ENCODE data around the gene NDUFB7. TPM values are rescaled to one million over a fixed set of nuclear protein-coding genes. Genes with fewer than 3 reads are reported as not detected.
A peak's percentile ranks its signal among the peaks of the same experiment; 100 is the strongest.
"Not testable (repeated sequence)": the region's sequence is repeated elsewhere in the genome, so short reads cannot be mapped to it uniquely, and the experiment has no call there.

The NDUFB7 gene
- total RNA-seq (2014; rRNA removed; shearing (Covaris generic)) = 287 and 394 TPM in 2 replicates

- peak; percentile 97 for DNase-seq (ENCODE audit: low spot score)
- in situ Hi-C loops (cut with HindIII; ENCODE audit: low sequenced_read_pairs) = no loop called here
Measured at GRCh38 chr19:14571695-14572490, at the start of gene NDUFB7. NDUFB7 (minus strand) TSS chr19:14572066; CDS start chr19:14572000, 66 bp downstream.

GRCh38 chr19:14619404-14619803 is 47.5 kb upstream of the NDUFB7 start:
- in situ Hi-C loops (cut with HindIII; ENCODE audit: low sequenced_read_pairs) = no loop called here
- DNase-seq (ENCODE audit: low spot score) = no peak

- in situ Hi-C loops (cut with HindIII; ENCODE audit: low sequenced_read_pairs) = no loop called here
- DNase-seq (ENCODE audit: low spot score) = no peak
Measured at GRCh38 chr19:14616407-14616806, 44.5 kb upstream of the NDUFB7 start.

- in situ Hi-C loops (cut with HindIII; ENCODE audit: low sequenced_read_pairs) = no loop called here
- DNase-seq (ENCODE audit: low spot score) = no peak
Measured at GRCh38 chr19:14615623-14616022, 43.8 kb upstream of the NDUFB7 start.

- no peak for DNase-seq (ENCODE audit: low spot score)
- in situ Hi-C loops (cut with HindIII; ENCODE audit: low sequenced_read_pairs) = no loop called here
Measured at GRCh38 chr19:14614099-14614412, 42.2 kb upstream of the NDUFB7 start.

GRCh38 chr19:14613399-14614098 is 41.7 kb upstream of the NDUFB7 start:
- DNase-seq (ENCODE audit: low spot score); in situ Hi-C loops (cut with HindIII; ENCODE audit: low sequenced_read_pairs): not testable (repeated sequence)

GRCh38 chr19:14612657-14613056 is 40.8 kb upstream of the NDUFB7 start:
- in situ Hi-C loops (cut with HindIII; ENCODE audit: low sequenced_read_pairs) = no loop called here
- no peak for DNase-seq (ENCODE audit: low spot score)

GRCh38 chr19:14612242-14612641 is 40.4 kb upstream of the NDUFB7 start:
- DNase-seq (ENCODE audit: low spot score); in situ Hi-C loops (cut with HindIII; ENCODE audit: low sequenced_read_pairs): not testable (repeated sequence)

GRCh38 chr19:14611051-14611450 is 39.2 kb upstream of the NDUFB7 start:
- in situ Hi-C loops (cut with HindIII; ENCODE audit: low sequenced_read_pairs) = no loop called here
- no peak for DNase-seq (ENCODE audit: low spot score)

GRCh38 chr19:14606627-14607026 is 34.8 kb upstream of the NDUFB7 start:
- no peak for DNase-seq (ENCODE audit: low spot score)
- in situ Hi-C loops (cut with HindIII; ENCODE audit: low sequenced_read_pairs) = no loop called here

- in situ Hi-C loops (cut with HindIII; ENCODE audit: low sequenced_read_pairs) = no loop called here
- DNase-seq (ENCODE audit: low spot score) = no peak
Measured at GRCh38 chr19:14603990-14604387, 32.1 kb upstream of the NDUFB7 start.

GRCh38 chr19:14599548-14600147 is 27.8 kb upstream of the NDUFB7 start:
- no peak for DNase-seq (ENCODE audit: low spot score)
- in situ Hi-C loops (cut with HindIII; ENCODE audit: low sequenced_read_pairs) = no loop called here

GRCh38 chr19:14595558-14595957 is 23.7 kb upstream of the NDUFB7 start:
- in situ Hi-C loops (cut with HindIII; ENCODE audit: low sequenced_read_pairs) = no loop called here
- DNase-seq (ENCODE audit: low spot score) = no peak

- in situ Hi-C loops (cut with HindIII; ENCODE audit: low sequenced_read_pairs); DNase-seq (ENCODE audit: low spot score): not testable (repeated sequence)
Measured at GRCh38 chr19:14589433-14589832, 17.6 kb upstream of the NDUFB7 start.

GRCh38 chr19:14585187-14585586 is 13.3 kb upstream of the NDUFB7 start:
- DNase-seq (ENCODE audit: low spot score); in situ Hi-C loops (cut with HindIII; ENCODE audit: low sequenced_read_pairs): not testable (repeated sequence)

- in situ Hi-C loops (cut with HindIII; ENCODE audit: low sequenced_read_pairs); DNase-seq (ENCODE audit: low spot score): not testable (repeated sequence)
Measured at GRCh38 chr19:14584372-14584771, 12.5 kb upstream of the NDUFB7 start.

GRCh38 chr19:14582894-14583340 is 11.1 kb upstream of the NDUFB7 start, which contains the start of gene CLEC17A:
CLEC17A (plus strand) TSS chr19:14583084; CDS start chr19:14583161, 77 bp downstream.
- in situ Hi-C loops (cut with HindIII; ENCODE audit: low sequenced_read_pairs) = no loop called here

GRCh38 chr19:14580623-14581237 is 8.9 kb upstream of the NDUFB7 start:
- no peak for DNase-seq (ENCODE audit: low spot score)

More at GRCh38 chr19:14582894-14583340, 11.1 kb upstream of the NDUFB7 start, which contains the start of gene CLEC17A:
- no peak for DNase-seq (ENCODE audit: low spot score)

GRCh38 chr19:14577885-14578427 is 6.1 kb upstream of the NDUFB7 start:
- DNase-seq (ENCODE audit: low spot score) = no peak
- in situ Hi-C loops (cut with HindIII; ENCODE audit: low sequenced_read_pairs) = no loop called here

More at GRCh38 chr19:14580623-14581237, 8.9 kb upstream of the NDUFB7 start:
- in situ Hi-C loops (cut with HindIII; ENCODE audit: low sequenced_read_pairs) = no loop called here

Measured in G401 (cell line).